ENCODE data around the gene BBS2. TPM values are rescaled to one million over a fixed set of nuclear protein-coding genes. Genes with fewer than 3 reads are reported as not detected.

The BBS2 gene
- total and polyA plus RNA-seq, 2 experiments from 2014 or later, result 13.7 to 25.2 TPM

DNA sequence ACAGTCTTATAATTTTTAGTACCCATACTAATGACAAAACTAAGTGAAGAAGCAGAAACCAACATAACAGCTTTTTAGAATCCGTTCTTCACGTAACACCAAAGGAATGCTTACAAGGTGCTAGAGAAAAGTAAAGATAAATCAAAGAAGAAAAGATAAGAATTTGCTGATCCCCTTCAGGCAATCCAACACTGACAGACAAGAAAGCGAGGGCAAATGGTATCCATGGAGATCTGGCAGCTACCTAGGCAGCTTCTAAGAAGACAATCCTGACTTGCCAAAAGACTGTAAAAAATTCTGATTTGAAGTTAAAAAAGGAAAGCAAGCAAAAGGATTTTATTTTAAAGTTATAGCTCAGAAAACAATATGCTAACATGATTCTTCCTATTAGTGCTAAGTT, 14.6 kb downstream of the BBS2 start:
- Mint-ChIP-seq H3K36me3 (ENCODE audit: low read depth) (peaks cover 3% of the 10 kb centered on the region; the same call in 1 of the 3 replicates), H3K27ac (no peak overlapping the region), H3K27me3 (ENCODE audit: insufficient read depth, low read depth, poor library complexity) (no peaks in the 10 kb centered on the region), H3K9me3 (no peaks in the 10 kb centered on the region), H3K4me3 (no peak overlapping the region), H3K4me1 (no peaks in the 10 kb centered on the region)
- Histone ChIP-seq H3K4me3 (no peak overlapping the region), H3K79me2 (replicated peaks; ENCODE audit: insufficient read depth) (no peaks in the 10 kb centered on the region), H3K36me3 (ENCODE audit: insufficient read depth) (no peaks in the 10 kb centered on the region), H3F3A (replicated peaks; ENCODE audit: low read depth) (no peaks in the 10 kb centered on the region), H3K27me3 (ENCODE audit: insufficient read depth) (no peaks in the 10 kb centered on the region), H3K9me2 (ENCODE audit: insufficient read depth) (no peaks in the 10 kb centered on the region), H3K4me1 (ENCODE audit: insufficient read depth) (no peaks in the 10 kb centered on the region), H2AFZ (no peak overlapping the region), H3K27ac (ENCODE audit: low read depth) (no peak overlapping the region), H3K4me2 (no peak overlapping the region), H4K20me1 (replicated peaks; ENCODE audit: insufficient read depth) (no peaks in the 10 kb centered on the region)
- no peak for TF ChIP-seq CREB1 (CRISPR knock-in tag; IDR thresholded peaks at IDR 0.05; ENCODE audit: low read depth)
- no peak for TF ChIP-seq ETS1 (IDR thresholded peaks at IDR 0.05)
- TF ChIP-seq NANOG (IDR thresholded peaks at IDR 0.05; ENCODE audit: borderline replicate concordance), result no peak
- TF ChIP-seq, protein P1, sequence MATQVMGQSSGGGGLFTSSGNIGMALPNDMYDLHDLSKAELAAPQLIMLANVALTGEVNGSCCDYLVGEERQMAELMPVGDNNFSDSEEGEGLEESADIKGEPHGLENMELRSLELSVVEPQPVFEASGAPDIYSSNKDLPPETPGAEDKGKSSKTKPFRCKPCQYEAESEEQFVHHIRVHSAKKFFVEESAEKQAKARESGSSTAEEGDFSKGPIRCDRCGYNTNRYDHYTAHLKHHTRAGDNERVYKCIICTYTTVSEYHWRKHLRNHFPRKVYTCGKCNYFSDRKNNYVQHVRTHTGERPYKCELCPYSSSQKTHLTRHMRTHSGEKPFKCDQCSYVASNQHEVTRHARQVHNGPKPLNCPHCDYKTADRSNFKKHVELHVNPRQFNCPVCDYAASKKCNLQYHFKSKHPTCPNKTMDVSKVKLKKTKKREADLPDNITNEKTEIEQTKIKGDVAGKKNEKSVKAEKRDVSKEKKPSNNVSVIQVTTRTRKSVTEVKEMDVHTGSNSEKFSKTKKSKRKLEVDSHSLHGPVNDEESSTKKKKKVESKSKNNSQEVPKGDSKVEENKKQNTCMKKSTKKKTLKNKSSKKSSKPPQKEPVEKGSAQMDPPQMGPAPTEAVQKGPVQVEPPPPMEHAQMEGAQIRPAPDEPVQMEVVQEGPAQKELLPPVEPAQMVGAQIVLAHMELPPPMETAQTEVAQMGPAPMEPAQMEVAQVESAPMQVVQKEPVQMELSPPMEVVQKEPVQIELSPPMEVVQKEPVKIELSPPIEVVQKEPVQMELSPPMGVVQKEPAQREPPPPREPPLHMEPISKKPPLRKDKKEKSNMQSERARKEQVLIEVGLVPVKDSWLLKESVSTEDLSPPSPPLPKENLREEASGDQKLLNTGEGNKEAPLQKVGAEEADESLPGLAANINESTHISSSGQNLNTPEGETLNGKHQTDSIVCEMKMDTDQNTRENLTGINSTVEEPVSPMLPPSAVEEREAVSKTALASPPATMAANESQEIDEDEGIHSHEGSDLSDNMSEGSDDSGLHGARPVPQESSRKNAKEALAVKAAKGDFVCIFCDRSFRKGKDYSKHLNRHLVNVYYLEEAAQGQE (IDR thresholded peaks at IDR 0.05; ENCODE audit: unreplicated experiment), result no peak
- TF ChIP-seq CTCF (conservative IDR thresholded peaks at IDR 0.05; ENCODE audit: low read depth in 2 of 2), result no peak
- TF ChIP-seq STAT1 (IDR thresholded peaks at IDR 0.05; ENCODE audit: unreplicated experiment), result no peak
- TF ChIP-seq ZNF462 (CRISPR knock-in tag; IDR thresholded peaks at IDR 0.05), result no peak
- ATAC-seq (no peak), DNase-seq (ENCODE audit: low spot score) (no peak)
